ENCODE measurements around the gene RPS6KA1. TPM values are rescaled to one million over a fixed set of nuclear protein-coding genes. Genes with fewer than 3 reads are reported as not detected.

Gene RPS6KA1
- total RNA-seq, 4 donors from 2014 or later: 69.3 to 311 (median 292) TPM

GRCh38 chr1:26516987-26517765 is 12.4 kb upstream of the RPS6KA1 start:
- TF ChIP-seq CTCF (IDR thresholded peaks at IDR 0.05) (no peak), POLR2A (IDR thresholded peaks at IDR 0.05) (no peak)
- DNase-seq: no peak
- no peaks in the 10 kb centered on the region for H3K9me3 ChIP-seq
- no peak overlapping the region for H3K4me3 ChIP-seq
- H3K27me3 ChIP-seq: no peaks in the 10 kb centered on the region
- no peaks in the 10 kb centered on the region for H3K36me3 ChIP-seq
- H3K27ac ChIP-seq: no peak overlapping the region
- H3K4me1 ChIP-seq: no peaks in the 10 kb centered on the region

GRCh38 chr1:26517766-26518049 is 11.9 kb upstream of the RPS6KA1 start:
- Histone ChIP-seq H3K27me3 (no peaks in the 10 kb centered on the region), H3K4me3 (no peak overlapping the region), H3K36me3 (no peaks in the 10 kb centered on the region), H3K27ac (no peak overlapping the region), H3K4me1 (no peaks in the 10 kb centered on the region), H3K9me3 (no peaks in the 10 kb centered on the region)
- TF ChIP-seq POLR2A (IDR thresholded peaks at IDR 0.05): no peak
- no peak for TF ChIP-seq CTCF (IDR thresholded peaks at IDR 0.05)
- DNase-seq: no peak

- Histone ChIP-seq H3K4me3 (no peak overlapping the region), H3K27me3 (no peaks in the 10 kb centered on the region), H3K4me1 (no peaks in the 10 kb centered on the region), H3K9me3 (no peaks in the 10 kb centered on the region), H3K36me3 (no peaks in the 10 kb centered on the region), H3K27ac (no peak overlapping the region)
- TF ChIP-seq CTCF (IDR thresholded peaks at IDR 0.05): no peak
- TF ChIP-seq POLR2A (IDR thresholded peaks at IDR 0.05): no peak
- DNase-seq: no peak
Measured at GRCh38 chr1:26518355-26518754, 11.2 kb upstream of the RPS6KA1 start.

- Histone ChIP-seq H3K27me3 (no peaks in the 10 kb centered on the region), H3K4me3 (no peak overlapping the region), H3K36me3 (no peaks in the 10 kb centered on the region), H3K9me3 (no peaks in the 10 kb centered on the region), H3K4me1 (no peaks in the 10 kb centered on the region), H3K27ac (no peak overlapping the region)
- TF ChIP-seq POLR2A (IDR thresholded peaks at IDR 0.05) (no peak), CTCF (IDR thresholded peaks at IDR 0.05) (no peak)
- no peak for DNase-seq
Measured at GRCh38 chr1:26520339-26520738, 9.2 kb upstream of the RPS6KA1 start.

- no peak for TF ChIP-seq POLR2A (IDR thresholded peaks at IDR 0.05)
- TF ChIP-seq CTCF (IDR thresholded peaks at IDR 0.05): no peak
- no peaks in the 10 kb centered on the region for H3K9me3 ChIP-seq
- no peak for DNase-seq
- no peak overlapping the region for H3K27ac ChIP-seq
- H3K36me3 ChIP-seq: no peaks in the 10 kb centered on the region
- no peaks in the 10 kb centered on the region for H3K27me3 ChIP-seq
- no peak overlapping the region for H3K4me3 ChIP-seq
- H3K4me1 ChIP-seq: no peaks in the 10 kb centered on the region
Measured at GRCh38 chr1:26521669-26522030, 7.9 kb upstream of the RPS6KA1 start.

- H3K4me1 ChIP-seq: no peaks in the 10 kb centered on the region
- no peak overlapping the region for H3K4me3 ChIP-seq
- no peaks in the 10 kb centered on the region for H3K27me3 ChIP-seq
- no peaks in the 10 kb centered on the region for H3K9me3 ChIP-seq
- TF ChIP-seq POLR2A (IDR thresholded peaks at IDR 0.05) (no peak), CTCF (IDR thresholded peaks at IDR 0.05) (no peak)
- no peak for DNase-seq
- H3K36me3 ChIP-seq: no peaks in the 10 kb centered on the region
- H3K27ac ChIP-seq: no peak overlapping the region
Measured at GRCh38 chr1:26522073-26522472, 7.5 kb upstream of the RPS6KA1 start.

All from Peyer's patch (tissue), 4 donors.